Germinal center (tissue), 1 donor: ENCODE data around the gene CHRM1.
"Not testable (repeated sequence)": the region's sequence is repeated elsewhere in the genome, so short reads cannot be mapped to it uniquely, and the experiment has no call there.

Source experiments
- DNase-seq: peaks from one replicate; pipeline ENCODE4 v3.0.0; 2012; ENCODE audit warnings: mixed read lengths, low spot score

CHRM1 gene

DNA sequence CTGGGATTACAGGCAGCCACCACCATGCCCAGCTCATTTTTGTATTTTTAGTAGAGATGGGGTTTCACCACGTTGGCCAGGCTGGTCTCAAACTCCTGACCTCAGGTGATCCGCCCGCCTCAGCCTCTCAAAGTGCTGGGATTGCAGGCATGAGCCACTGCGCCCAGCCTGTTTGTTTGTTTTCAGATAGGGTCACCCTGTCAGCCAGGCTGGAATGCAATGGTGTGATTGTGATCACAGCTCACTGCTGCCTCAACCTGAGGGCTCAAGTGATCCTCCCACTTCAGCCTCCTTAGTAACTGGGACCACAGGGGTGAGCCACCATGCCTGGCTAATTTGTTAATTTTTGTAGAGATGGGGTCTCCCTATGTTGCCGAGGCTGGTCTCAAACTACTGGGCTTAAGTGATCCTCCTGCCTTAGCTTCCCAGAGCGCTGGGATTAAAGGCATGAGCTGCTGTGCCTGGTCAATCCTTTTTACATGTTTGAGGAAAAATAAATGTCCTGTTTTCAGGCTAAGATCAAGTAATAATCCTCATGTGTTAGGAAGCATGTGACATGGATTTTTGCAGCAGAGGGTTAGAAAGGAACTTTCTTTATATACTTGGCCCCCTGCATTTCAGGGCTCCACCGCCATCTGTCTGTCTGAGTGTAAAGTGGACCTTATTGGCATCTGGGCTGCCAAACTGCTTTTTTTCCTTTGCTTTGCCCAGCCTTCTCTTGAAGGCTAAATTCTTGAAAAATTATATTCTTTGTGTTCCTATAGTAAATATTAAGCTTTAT lies 45.3 kb downstream of the CHRM1 start:
- no peak for DNase-seq

GRCh38 chr11:62874851-62875250 lies 46.3 kb downstream of the CHRM1 start:
- DNase-seq, result no peak

DNA sequence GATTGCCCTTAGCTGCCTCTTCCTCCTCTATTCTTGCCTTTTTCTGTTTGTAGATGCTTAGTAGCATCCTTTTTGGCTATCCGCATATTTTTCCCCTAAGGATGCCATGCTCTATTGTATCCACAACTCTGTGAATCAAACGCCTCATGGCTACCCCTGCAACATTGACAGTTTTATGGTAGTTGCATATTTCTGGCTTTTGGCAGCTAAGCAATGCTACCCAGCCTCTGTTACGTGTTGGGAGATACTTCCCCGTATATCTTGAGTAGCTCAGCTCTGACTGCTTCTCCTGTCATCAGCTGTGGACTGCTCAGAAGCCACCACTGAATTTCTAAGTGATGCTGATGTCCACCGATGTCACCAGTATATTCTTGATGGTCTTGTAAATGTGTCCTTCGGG lies 55.5 kb downstream of the CHRM1 start:
- no peak for DNase-seq

DNA sequence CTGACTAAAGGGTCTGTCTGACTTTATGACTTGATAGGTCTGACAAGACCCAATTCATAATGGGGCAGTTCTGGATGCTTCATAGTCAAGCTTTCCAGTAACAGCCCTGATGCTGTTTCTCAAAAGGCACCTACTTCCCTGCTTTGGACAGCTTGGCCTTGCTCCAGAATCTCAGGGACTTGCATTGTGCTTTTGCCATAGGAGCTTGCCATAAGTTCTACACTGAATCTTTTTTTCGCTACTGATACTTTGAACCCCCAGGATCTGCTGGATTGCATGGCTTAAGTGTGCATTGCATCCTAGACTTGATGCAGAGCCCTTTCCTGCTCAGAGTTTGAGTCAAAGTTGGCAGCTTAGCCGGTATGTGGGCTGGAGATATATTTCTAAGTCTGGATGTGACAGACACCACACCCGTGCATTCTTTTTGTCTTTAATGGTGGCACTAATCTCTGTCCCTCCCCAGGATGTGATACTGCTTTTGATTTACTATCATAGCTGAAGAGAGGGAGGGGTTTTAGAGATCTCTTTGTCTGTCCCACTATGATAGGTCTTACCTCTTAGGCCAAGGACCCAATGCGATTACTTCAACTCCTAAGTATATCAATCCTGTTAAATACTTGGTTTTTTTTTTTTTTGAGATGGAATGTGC lies 57.4 kb downstream of the CHRM1 start:
- no peak for DNase-seq

DNA sequence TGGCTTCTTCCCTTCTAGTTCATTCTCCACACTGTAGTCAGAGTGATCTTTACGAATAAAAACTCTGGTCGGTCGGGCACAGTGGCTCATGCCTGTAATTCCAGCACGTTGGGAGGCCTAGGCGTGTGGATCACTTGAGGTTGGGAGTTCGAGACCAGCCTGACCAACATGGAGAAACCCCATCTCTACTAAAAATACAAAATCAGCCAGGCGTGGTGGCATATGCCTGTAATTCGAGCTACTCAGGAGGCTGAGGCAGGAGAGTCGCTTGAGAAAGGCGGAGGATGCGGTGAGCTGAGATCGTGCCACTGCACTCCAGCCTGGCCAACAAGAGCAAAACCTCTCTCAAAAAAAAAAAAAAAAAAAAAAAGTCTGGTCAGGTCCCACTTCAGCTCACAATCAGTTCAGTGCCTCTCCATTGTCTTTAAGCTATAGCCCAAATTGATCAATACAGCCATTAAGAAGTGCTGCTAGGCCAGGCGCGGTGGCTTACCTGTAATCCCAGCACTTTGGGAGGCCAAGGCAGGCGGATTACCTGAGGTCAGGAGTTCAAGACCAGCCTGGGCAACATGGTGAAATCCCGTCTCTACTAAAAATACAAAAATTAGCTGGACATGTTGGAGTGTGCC lies 59.5 kb downstream of the CHRM1 start:
- DNase-seq, result not testable (repeated sequence)

- no peak for DNase-seq
These were observed 60.2 kb downstream of the CHRM1 start for GRCh38 chr11:62860835-62861563.

DNA sequence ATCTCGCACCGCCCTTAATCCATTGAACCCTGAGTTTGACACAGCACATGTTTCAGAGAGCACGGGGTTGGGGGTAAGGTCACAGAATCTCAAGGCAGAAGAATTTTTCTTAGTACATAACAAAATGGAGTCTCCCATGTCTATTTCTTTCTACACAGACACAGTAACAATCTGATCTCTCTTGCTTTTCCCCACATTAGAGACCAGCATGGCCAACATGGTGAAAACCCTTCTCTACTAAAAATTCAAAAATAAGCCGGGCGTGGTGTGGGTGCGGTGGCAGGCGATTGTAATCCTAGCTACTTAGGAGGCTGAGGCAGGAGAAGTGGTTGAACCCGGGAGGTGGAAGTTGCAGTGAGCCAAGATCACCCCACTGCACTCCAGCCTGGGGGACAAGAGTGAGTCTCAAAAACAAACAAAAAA lies 61.9 kb downstream of the CHRM1 start:
- DNase-seq, result not testable (repeated sequence)
